Sigmoid colon (tissue), 7 donors: ENCODE data around the gene PPFIA2. TPM values are rescaled to one million over a fixed set of nuclear protein-coding genes. Genes with fewer than 3 reads are reported as not detected.

ENCODE experiments used
- DNase-seq: peaks from one replicate; pipeline ENCODE4 v3.0.0-alpha.2; 2019
- H3K27ac ChIP-seq, 4 donors: fragments of 200-600 bp; sonication (generic); one replicate each; pipeline ENCODE4 v1.5.1; 2016 to 2019; ENCODE audit warnings: mild to moderate bottlenecking in 1 of 4
- H3K27me3 ChIP-seq, 3 donors: fragments of 200-600 bp; sonication (generic); one replicate each; pipeline ENCODE4 v1.5.1; 2019; ENCODE audit warnings: mild to moderate bottlenecking in 1 of 3
- H3K36me3 ChIP-seq, 4 donors: fragments of 200-600 bp; sonication (generic); one replicate each; pipeline ENCODE4 v1.5.1; 2016 to 2019
- H3K4me1 ChIP-seq, 4 donors: fragments of 200-600 bp; sonication (generic); one replicate each; pipeline ENCODE4 v1.5.1; 2017 to 2019
- H3K4me3 ChIP-seq, 4 donors: fragments of 200-600 bp; sonication (generic); one replicate each; pipeline ENCODE4 v1.5.1; 2017 to 2019; ENCODE audit warnings: mild to moderate bottlenecking in 2 of 4, moderate library complexity in 1 of 4
- H3K9me3 ChIP-seq, 4 donors: fragments of 200-600 bp in 3 of 4; sonication (generic) in 3 of 4; one replicate each; pipeline versions ENCODE4 v1.5.1 to v1.6.1; 2013 to 2019
- CTCF ChIP-seq, 4 experiments: fragments of 450-650 bp in 3 of 4; fragments of 200-600 bp in 1 of 4; IDR thresholded peaks; one replicate each; pipeline ENCODE4 v1.5.1; 2016 to 2019; ENCODE audit warnings: antibody characterized with exemption in 4 of 4, mild to moderate bottlenecking in 3 of 4, moderate library complexity in 2 of 4
- EP300 ChIP-seq, 4 donors: sonication (generic); formaldehyde crosslinking; IDR thresholded peaks; one replicate each; pipeline ENCODE4 v1.6.1; 2017; ENCODE audit warnings: antibody characterized with exemption in 4 of 4
- POLR2A ChIP-seq, 2 donors: fragments of 450-650 bp; IDR thresholded peaks; one replicate each; pipeline ENCODE4 v1.6.1; 2016; ENCODE audit warnings: antibody characterized with exemption in 2 of 2, mild to moderate bottlenecking in 2 of 2, moderate library complexity in 2 of 2
- POLR2AphosphoS5 ChIP-seq, 4 donors: sonication (generic); formaldehyde crosslinking; IDR thresholded peaks; one replicate each; pipeline ENCODE4 v1.6.1; 2017; ENCODE audit warnings: antibody characterized with exemption in 4 of 4
- WGBS, 2 donors: extraction: QIAGEN DNeasy Blood & Tissue Kit; methylation state at CpG; one replicate each; pipeline ENCODE4 v1.1.7; 2013; 5-methylcytosine and 5-hydroxymethylcytosine counted together
- intact Hi-C: fragments of 100-400 bp; cut with DNase I; formaldehyde crosslinking; loops from one replicate; pipeline ENCODE4 v1.15.1; 2023
- polyA plus RNA-seq, 3 donors: library from polyadenylated mRNA; stranded (reverse); fragments of 200-250 nt; gene quantifications; one replicate each; pipeline ENCODE4 v1.2.3, GENCODE V29; 2013
- total RNA-seq, 4 donors: library from RNA; depleted of rRNA; stranded (reverse); fragments of >200 nt; gene quantifications; one replicate each; pipeline ENCODE4 v1.1.0, GENCODE V29; 2016
- donor health status: healthy with polysubstance abuse.
- donor health status: Bipolar disorder and iron deficiency.
- donor health status: healthy.

The PPFIA2 gene
- total and polyA plus RNA-seq, 7 donors = 0.44 to 4.4 (median 2.5) TPM; not detected in 2

- no peaks in the 10 kb centered on the region for H3K27me3 ChIP-seq
- intact Hi-C loops = no loop called here
- H3K9me3 ChIP-seq = no peaks in the 10 kb centered on the region
- no peak overlapping the region for H3K27ac ChIP-seq
- H3K4me1 ChIP-seq = peaks cover 0 to 16% (median 11%) of the 10 kb centered on the region in 4 donors
- no peak overlapping the region for H3K4me3 ChIP-seq
- whole genome bisulfite sequencing, 2 donors = 92 to 96% methylated on average over 6 of the region's 6 CpGs
- TF ChIP-seq CTCF (IDR thresholded peaks at IDR 0.05) (no peak), EP300 (IDR thresholded peaks at IDR 0.05) (no peak), POLR2A (IDR thresholded peaks at IDR 0.05) (no peak), POLR2AphosphoS5 (IDR thresholded peaks at IDR 0.05) (no peak)
- no peaks in the 10 kb centered on the region for H3K36me3 ChIP-seq
- no peak for DNase-seq
These were observed 534.5 kb downstream of the PPFIA2 start for GRCh38 chr12:81224626-81225025.

DNA sequence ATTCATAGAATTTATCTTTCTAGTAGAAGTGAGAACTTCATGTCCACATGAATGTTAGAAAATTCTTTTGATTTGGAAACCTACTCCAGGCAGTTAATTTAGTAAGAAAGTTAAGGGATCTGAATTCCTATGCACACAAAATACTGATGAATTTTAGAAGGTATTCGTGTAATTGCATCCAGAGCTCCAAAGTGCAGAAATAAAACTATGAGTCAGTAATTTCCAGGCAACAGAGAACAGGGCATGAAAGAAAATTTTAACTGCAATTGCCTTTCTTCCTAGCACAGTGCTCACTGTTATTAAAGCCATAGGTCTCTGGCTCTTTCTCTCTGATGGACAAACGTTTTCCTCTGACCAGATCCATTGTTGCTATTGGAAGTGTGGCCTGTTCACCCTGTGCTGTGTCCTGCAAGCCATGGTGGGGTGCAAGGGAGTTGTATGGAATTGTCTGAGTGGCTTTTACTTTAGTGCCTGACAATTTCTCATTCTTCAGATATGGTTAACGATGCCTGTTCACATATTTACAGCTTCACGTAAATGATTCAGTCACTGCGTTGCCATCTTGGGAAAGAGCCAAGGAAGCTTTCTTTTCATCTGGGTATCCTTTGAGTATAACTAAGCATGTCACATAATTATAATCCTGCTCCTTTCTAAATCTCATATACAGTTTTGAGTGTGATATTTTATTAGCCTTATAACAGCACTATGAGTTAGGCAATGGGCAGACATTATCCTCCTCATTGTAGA is 536.1 kb downstream of the PPFIA2 start:
- H3K9me3 ChIP-seq = no peaks in the 10 kb centered on the region
- peaks cover 0 to 16% (median 11%) of the 10 kb centered on the region in 4 donors for H3K4me1 ChIP-seq
- no peaks in the 10 kb centered on the region for H3K27me3 ChIP-seq
- no peaks in the 10 kb centered on the region for H3K36me3 ChIP-seq
- intact Hi-C loops = no loop called here
- WGBS, 2 donors = 17 to 50% methylated on average over 5 of the region's 5 CpGs
- TF ChIP-seq EP300 (IDR thresholded peaks at IDR 0.05) (no peak), CTCF (IDR thresholded peaks at IDR 0.05) (no peak), POLR2A (IDR thresholded peaks at IDR 0.05) (no peak), POLR2AphosphoS5 (IDR thresholded peaks at IDR 0.05) (no peak)
- no peak for DNase-seq
- no peak overlapping the region for H3K4me3 ChIP-seq
- no peak overlapping the region for H3K27ac ChIP-seq

DNA sequence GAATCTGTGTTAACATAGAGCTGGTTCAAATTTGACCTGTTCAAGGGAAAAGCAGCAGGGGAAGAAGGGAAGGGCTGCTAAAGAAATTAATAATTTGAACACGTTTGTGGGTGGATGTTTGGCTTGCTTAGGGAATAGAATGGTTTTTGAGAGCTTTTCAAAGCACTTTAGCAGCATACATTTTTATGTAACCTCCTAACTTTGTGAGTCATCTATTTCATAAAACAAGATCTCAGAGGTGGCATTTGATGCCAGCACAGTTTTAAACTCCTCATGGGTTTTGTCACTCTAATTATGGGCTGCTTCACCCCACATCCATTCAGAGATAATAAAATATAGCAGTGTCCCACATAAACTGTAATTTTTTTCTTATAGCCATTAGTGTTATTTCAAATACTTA is 537.5 kb downstream of the PPFIA2 start:
- no peak for DNase-seq
- Histone ChIP-seq H3K27ac (no peak overlapping the region), H3K36me3 (no peaks in the 10 kb centered on the region), H3K4me1 (peaks cover 0 to 16% (median 11%) of the 10 kb centered on the region in 4 donors), H3K4me3 (no peak overlapping the region), H3K9me3 (no peaks in the 10 kb centered on the region), H3K27me3 (no peaks in the 10 kb centered on the region)
- no peak for TF ChIP-seq POLR2A (IDR thresholded peaks at IDR 0.05)
- TF ChIP-seq POLR2AphosphoS5 (IDR thresholded peaks at IDR 0.05) = no peak
- 42 to 63% methylated on average over 1 of the region's 1 CpG for WGBS, 2 donors
- intact Hi-C loops = no loop called here

GRCh38 chr12:81216739-81217138 is 542.4 kb downstream of the PPFIA2 start:
- H3K27me3 ChIP-seq = no peaks in the 10 kb centered on the region
- 91 to 94% methylated on average over 3 of the region's 3 CpGs for WGBS, 2 donors
- H3K4me3 ChIP-seq = no peak overlapping the region
- no peaks in the 10 kb centered on the region for H3K9me3 ChIP-seq
- no peak overlapping the region for H3K27ac ChIP-seq
- TF ChIP-seq POLR2A (IDR thresholded peaks at IDR 0.05) = no peak
- no peak for TF ChIP-seq POLR2AphosphoS5 (IDR thresholded peaks at IDR 0.05)
- no peak for TF ChIP-seq CTCF (IDR thresholded peaks at IDR 0.05)
- TF ChIP-seq EP300 (IDR thresholded peaks at IDR 0.05) = no peak
- DNase-seq = no peak
- no peaks in the 10 kb centered on the region for H3K4me1 ChIP-seq
- no peaks in the 10 kb centered on the region for H3K36me3 ChIP-seq
- intact Hi-C loops = no loop called here

DNA sequence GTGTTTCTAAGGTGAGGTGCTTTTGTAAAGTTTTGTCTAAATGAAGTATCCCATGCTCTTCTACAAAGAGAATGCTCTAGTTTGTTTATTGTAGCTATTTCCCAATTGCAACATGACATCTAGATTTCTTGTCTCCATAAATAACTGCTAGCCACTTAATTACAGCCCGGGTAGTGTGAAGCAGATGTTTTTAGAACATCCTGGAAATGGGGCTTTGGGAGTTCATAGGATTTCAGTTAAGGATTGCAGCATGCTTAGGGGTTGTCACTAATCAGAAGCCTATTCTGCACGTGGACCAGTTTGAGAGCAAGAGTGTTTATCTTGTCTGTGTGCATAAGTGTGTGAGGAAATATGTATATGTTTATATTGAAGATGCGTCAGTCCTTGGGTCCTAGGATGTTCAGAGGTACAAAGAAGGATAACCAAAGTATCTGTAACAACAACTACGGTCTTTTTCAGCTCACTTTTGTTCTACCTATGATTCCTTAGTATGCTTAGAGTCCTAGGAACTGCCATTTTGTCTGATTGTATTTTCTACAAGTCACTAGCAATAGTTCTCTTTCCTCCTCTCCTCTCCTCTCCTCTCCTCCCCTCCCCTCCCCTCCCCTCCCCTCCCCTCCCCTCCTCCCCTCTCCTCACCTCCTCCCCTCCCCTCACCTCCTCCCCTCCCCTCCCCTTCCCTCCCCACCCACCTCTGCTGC is 546.0 kb downstream of the PPFIA2 start:
- TF ChIP-seq POLR2AphosphoS5 (IDR thresholded peaks at IDR 0.05) = peak in 1 of 4 donors; percentile 47
- TF ChIP-seq POLR2A (IDR thresholded peaks at IDR 0.05) = no peak
- intact Hi-C loops = no loop called here
- DNase-seq = no peak

More for the DNA sequence above, 546.0 kb downstream of the PPFIA2 start:
- Histone ChIP-seq H3K36me3 (no peaks in the 10 kb centered on the region), H3K4me1 (peaks cover 0 to 18% (median 11%) of the 10 kb centered on the region in 4 donors), H3K27me3 (no peaks in the 10 kb centered on the region), H3K27ac (no peak overlapping the region), H3K4me3 (no peak overlapping the region), H3K9me3 (no peaks in the 10 kb centered on the region)
- WGBS, 2 donors = 62 to 69% methylated on average over 4 of the region's 4 CpGs
